PC-9 (cell line): ENCODE results near the gene CLPTM1L.

Source experiments
- EZH2 ChIP-seq: fragments of 200-600 bp; sonication (generic); IDR thresholded peaks from 2 replicates; pipeline ENCODE4 v1.8.0; 2017; ENCODE audit warnings: antibody characterized with exemption, low read depth
- TF ChIP-seq, protein P1 (sequence below): fragments of 200-600 bp; sonication (generic); conservative IDR thresholded peaks from 2 replicates; pipeline ENCODE4 v1.6.1; 2017; ENCODE audit warnings: mixed run types, antibody characterized with exemption, mild to moderate bottlenecking, moderate library complexity

DNA sequence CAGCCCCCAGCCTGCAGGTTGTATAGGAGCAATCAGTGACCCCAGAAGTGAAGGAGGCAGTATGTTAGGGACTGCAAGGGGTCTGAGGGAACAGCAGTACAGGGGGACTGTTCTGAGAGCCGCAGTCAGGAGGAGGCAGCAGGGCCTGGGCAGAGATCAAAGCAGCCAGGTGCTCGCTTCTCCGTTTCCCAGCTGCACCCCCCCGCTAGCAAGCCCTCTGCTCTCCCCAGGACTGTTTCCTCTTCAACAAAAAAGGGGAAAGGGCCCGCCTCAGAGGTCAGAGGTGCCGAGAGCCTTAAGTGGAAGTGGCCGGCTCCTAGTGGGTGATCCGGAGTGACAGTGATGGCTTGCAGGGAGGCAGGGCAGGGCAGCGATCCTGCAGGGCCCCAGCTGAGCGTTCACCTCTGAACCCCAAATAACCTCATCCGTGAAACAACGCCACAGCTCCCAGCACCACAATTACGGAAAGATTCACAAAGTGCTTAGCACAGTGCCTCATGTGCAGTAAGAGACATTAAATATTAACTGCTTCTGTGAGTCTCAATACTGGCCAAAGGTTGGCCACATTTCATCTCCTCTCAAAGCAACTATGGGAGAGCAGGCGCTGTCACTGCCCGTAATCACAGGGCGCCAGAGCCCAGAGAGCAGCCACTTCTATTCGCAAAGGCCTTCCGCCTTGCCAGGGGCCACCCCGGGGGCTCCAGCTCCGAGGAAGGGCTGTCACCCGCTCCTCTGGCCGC is 8.0 kb downstream of the CLPTM1L start:
- TF ChIP-seq, protein P1, sequence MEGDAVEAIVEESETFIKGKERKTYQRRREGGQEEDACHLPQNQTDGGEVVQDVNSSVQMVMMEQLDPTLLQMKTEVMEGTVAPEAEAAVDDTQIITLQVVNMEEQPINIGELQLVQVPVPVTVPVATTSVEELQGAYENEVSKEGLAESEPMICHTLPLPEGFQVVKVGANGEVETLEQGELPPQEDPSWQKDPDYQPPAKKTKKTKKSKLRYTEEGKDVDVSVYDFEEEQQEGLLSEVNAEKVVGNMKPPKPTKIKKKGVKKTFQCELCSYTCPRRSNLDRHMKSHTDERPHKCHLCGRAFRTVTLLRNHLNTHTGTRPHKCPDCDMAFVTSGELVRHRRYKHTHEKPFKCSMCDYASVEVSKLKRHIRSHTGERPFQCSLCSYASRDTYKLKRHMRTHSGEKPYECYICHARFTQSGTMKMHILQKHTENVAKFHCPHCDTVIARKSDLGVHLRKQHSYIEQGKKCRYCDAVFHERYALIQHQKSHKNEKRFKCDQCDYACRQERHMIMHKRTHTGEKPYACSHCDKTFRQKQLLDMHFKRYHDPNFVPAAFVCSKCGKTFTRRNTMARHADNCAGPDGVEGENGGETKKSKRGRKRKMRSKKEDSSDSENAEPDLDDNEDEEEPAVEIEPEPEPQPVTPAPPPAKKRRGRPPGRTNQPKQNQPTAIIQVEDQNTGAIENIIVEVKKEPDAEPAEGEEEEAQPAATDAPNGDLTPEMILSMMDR, result no peak
- no peak for TF ChIP-seq EZH2
